Vagina (tissue), 2 donors: ENCODE measurements around the gene TERB1.

ENCODE experiments used
- CTCF ChIP-seq, 3 experiments: fragments of 450-650 bp in 2 of 3; fragments of 200-600 bp in 1 of 3; sonication (generic) in 1 of 3; IDR thresholded peaks; one replicate each; pipeline ENCODE4 v1.5.1; 2017 to 2019; ENCODE audit warnings: antibody characterized with exemption in 3 of 3, mild to moderate bottlenecking in 2 of 3, moderate library complexity in 2 of 3
- POLR2A ChIP-seq, 2 donors: fragments of 450-650 bp; IDR thresholded peaks; one replicate each; pipeline ENCODE4 v1.6.1; 2017; ENCODE audit warnings: antibody characterized with exemption in 2 of 2, mild to moderate bottlenecking in 2 of 2, moderate library complexity in 2 of 2
- POLR2AphosphoS5 ChIP-seq, 2 donors: sonication (generic); formaldehyde crosslinking; IDR thresholded peaks; one replicate each; pipeline ENCODE4 v1.9.0; 2017; ENCODE audit warnings: antibody characterized with exemption in 2 of 2, mild to moderate bottlenecking in 2 of 2, low read depth in 1 of 2; ENCODE audit not compliant: insufficient read depth in 1 of 2

- TF ChIP-seq CTCF (IDR thresholded peaks at IDR 0.05) (no peak), POLR2A (IDR thresholded peaks at IDR 0.05) (no peak), POLR2AphosphoS5 (IDR thresholded peaks at IDR 0.05; ENCODE audit: insufficient read depth in 1 of 2, low read depth in 1 of 2) (no peak)
Measured at GRCh38 chr16:66832661-66833305, 31.4 kb upstream of the TERB1 start.
